Hepatocyte (in vitro differentiated cells): ENCODE data around the gene DBH.

Source experiments
- CTCF ChIP-seq: fragments of 200-600 bp; sonication (generic); IDR thresholded peaks from 2 replicates; pipeline ENCODE4 v1.5.1; 2016; ENCODE audit warnings: antibody characterized with exemption, mild to moderate bottlenecking; ENCODE audit not compliant: poor library complexity
- EZH2 ChIP-seq: fragments of 200-600 bp; sonication (generic); IDR thresholded peaks from 2 replicates; pipeline ENCODE4 v1.6.1; 2016; ENCODE audit warnings: antibody characterized with exemption, mild to moderate bottlenecking, borderline replicate concordance

GRCh38 chr9:133591985-133592384 is 44.2 kb upstream of the DBH start:
- TF ChIP-seq CTCF (no peak), EZH2 (no peak)
